NCI-H1930 (cell line): ENCODE measurements around the gene ANO4.
"Not testable (repeated sequence)": the region's sequence is repeated elsewhere in the genome, so short reads cannot be mapped to it uniquely, and the experiment has no call there.

ENCODE experiments used
- DNase-seq, 2 experiments: peaks; one replicate each; lab custom pipeline; 2025; lab: John Stamatoyannopoulos, UW

The ANO4 gene

GRCh38 chr12:101044512-101045059 is 250.0 kb downstream of the ANO4 start:
- no peak for DNase-seq

DNA sequence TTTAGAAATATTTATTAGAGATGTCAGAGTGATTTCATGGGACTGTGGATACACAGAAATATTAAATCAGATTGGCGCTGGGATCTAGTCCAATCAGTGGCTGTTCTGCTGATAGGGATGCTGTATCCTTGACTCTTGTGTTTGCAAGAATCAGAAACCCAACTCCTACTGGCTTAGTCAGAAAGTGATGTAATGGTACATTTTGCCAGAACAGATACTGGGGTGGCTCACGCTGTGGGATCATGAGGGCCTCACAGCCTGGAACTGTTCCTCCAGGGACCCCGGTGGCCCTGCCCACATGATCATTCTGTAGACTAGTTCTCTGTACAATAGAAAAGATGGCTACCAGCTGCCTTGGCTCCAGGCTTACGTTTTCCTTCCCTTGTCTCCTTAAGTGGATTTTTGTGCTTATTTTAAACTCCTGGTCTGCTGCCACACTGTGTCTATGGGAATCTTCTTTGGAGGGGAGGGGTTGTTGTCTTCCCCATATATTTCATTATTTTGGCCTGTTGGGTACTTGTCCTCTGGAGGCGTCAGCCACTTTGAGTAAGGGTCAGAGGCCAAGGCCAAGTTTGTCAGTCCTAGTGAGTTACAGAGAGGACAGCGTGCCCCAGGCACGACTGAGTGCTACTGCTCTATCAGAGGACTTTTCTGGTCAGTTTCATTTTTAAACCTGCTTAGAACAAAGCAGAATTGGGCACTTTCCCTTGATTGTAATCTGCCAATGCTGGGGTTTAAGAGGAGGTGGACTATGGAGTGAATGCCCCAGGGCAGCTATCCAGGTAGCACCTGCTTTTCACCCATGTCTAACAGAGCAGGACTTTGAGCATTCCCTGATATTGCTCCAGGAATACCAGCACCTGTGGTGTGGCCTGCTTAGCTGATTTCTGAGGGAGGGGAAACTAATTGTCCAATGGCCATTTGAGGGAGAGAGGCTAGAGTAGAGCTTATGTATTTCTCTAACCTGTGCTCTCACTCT is 251.2 kb downstream of the ANO4 start:
- no peak for DNase-seq

DNA sequence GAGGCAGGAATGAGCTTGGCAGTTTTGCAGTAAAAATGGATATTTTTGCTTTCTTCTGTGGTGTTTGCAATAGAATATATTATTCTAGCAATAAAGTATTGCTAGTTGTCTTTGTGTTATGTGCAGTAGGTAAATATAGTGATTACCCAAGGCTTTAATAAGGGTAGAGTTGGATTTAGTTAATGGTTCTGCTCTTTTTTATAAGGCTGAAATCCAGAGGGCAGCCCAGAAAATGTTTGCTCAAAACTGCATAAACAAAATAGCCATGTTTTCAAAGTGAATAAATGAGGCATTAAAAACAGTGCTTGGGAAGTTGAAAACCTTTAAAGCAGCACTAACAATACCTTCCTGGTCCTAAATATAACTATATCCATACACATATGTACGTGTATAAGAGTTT is 253.1 kb downstream of the ANO4 start:
- DNase-seq: no peak

DNA sequence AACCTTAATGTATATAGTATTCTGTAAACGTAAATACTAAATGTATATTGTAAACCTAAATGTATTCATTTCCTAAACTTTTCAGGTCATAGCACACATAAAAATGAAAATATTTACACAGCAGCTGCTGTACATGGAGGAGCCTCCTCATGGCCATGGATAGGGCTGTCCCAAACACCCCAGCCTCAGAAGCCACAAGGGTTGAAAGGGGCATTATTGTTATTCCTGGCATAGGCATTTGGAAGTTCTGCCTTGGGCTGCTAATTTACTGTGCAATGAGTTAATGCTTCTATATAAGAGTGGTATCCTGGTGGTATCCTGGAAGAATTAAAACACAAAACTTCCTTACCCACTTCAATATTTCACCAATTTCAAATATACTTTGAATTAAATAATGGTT is 256.1 kb downstream of the ANO4 start:
- no peak for DNase-seq

DNA sequence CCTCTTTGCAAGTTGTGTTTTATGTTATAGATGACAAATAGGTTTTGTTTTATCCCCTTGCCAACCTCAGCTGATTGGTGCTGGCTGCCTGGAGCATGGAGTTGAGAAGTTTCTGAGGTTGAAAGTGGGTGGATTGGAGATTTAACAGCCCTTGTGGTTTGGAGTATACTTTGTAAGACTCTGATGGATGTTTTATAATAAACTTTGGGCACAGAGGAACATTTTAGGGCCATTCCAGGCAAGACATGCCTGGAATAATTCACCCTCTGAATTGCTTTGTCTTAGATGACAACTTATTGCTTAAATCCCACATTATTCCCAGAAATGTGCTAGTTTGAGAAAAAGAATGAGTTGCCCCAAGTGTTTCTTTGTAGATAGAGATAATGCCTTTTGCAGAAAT is 256.6 kb downstream of the ANO4 start:
- no peak for DNase-seq

DNA sequence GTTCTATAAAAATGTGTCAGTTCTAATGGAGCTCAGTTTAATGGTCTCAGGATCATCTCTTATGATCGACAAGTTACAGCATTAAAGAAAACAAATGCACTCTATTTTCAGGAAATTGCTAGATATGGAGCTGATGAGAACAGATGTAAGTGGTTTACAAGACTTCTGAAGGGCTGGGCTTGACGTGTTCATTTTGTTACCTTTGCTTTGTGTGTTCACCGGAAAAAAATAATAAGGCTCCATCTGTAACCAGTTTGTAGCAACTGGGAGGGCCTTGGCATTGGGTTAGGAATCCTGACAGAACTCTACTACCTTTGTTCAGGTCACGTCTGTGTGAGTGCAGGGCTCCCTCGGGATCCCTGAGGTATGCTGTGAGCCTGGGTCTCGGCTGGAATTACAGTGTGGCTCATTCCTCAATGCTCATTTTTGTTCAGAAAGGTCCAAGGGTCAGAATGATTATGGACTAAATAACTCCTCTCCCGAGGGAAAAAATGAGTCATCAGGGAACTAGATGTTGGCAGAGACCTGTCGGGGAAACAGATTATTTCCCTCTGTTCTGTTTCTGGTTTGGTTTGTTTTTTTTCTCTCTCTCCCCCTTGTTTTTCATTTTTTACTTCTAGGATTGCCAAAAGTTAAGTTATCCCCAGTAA is 257.4 kb downstream of the ANO4 start:
- DNase-seq: no peak

DNA sequence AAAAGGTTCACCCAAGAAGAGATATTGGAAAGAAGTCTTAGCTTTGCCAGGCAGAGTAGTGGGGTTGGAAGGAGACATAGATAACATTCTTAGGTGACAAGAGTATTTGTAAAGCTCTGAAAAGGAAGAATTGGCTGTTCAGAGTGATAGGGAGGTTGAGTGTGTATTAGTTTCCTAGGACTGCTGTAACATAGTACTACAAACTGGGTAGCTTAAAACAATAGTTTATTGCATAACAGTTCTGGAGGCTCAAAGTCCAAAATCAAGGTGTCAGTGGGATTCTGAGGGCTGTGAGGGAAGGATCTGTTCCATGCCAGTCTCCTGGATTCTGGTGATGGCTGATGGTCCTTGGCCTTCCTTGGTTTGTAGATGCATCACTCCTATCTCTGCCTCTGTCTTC is 258.6 kb downstream of the ANO4 start:
- DNase-seq: no peak

- DNase-seq: no peak
Observed at GRCh38 chr12:101055940-101056339, 261.4 kb downstream of the ANO4 start.

DNA sequence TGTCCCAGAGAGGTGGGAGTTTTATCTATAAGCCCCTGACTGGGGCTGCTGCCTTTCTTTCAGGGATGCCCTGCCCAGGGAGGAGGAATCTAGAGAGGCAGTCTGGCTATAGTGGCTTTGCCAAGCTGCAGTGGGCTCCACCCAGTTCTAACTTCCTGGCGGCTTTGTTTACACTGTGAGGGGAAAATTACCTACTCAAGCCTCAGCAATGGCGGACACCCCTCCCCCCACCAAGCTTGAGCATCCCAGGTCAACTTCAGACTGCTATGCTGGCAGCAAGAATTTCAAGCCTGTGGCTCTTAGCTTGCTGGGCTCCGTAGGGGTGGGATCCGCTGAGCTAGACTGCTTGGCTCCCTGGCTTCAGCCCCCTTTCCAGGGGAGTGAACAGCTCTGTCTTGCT is 267.9 kb downstream of the ANO4 start:
- DNase-seq: not testable (repeated sequence)

- no peak for DNase-seq
Observed at GRCh38 chr12:101064721-101065120, 270.1 kb downstream of the ANO4 start.

DNA sequence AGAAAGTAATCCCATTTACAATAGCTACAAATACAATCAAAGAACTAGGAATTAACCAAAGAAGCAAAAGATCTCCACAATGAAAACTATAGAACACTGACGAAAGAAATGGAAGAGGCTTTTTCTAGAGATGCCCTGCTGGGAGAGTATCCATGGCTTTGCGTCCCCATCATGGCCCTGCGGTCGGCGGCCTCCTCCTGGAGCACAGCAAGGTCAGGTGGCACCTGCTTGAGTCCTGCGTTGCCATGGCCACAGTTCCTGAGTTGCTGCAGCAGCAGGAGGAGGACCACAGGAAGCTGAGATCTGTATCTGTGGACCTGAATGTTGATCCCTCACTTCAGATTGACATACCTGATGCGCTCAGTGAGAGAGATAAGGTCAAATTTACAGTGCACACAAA is 271.9 kb downstream of the ANO4 start:
- DNase-seq: no peak

- DNase-seq: no peak
Observed at GRCh38 chr12:101068402-101068801, 273.8 kb downstream of the ANO4 start.

- DNase-seq: no peak
Observed at GRCh38 chr12:101068836-101069235, 274.3 kb downstream of the ANO4 start.

- no peak for DNase-seq
Observed at GRCh38 chr12:101074940-101075680, 280.5 kb downstream of the ANO4 start.

DNA sequence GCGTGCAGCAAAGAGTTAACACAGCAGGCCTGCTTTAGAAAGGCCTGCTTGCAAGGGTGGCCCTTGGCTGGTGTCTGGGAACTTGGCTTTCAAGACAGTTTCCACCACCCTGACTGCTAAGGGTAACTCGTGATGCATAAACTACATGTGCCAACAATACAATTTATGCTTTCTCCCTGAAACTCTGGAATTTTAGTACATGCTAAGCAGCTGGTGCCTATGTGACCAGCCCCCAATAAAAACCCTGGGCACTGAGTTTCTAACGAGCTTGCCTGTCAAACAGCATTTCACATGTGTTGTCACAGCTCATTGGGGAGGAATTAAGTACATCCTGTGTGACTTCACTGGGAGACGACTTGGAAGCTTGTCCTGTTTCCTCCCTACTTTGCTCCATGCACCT is 282.3 kb downstream of the ANO4 start:
- DNase-seq: no peak

DNA sequence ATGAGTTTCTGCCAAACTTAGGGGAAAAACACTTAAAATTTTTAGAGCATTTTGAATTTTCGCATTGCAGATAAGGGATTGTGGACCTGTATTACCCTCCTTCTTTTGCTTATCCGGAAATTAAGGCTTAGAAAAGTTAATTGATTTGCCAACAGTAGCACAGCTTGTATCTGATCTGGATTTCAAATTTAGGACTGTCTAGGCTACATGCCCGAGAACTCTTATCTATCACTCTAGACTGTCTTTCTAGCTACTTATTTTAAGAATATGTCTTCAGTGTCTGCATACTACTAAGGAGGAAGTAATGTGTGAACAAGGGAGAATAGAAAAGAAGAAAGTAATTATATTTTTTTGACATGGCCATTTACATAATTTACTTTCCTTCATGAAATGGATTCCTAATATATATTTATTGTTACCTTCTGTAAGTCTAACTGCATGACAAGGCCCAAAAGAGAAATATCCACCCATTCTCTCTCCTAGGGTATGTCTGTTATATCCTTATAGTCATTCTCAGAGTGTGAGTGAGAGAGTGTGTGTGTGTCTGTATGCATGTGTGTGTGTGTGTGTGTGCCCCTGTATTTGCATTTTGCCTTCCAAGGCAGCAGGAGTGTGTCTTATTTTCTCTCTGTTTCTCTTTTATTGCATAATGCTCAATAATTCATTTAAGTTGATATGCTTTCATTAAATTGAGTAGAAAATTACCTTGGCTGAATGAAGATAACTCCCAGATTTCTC is 283.4 kb downstream of the ANO4 start:
- no peak for DNase-seq

DNA sequence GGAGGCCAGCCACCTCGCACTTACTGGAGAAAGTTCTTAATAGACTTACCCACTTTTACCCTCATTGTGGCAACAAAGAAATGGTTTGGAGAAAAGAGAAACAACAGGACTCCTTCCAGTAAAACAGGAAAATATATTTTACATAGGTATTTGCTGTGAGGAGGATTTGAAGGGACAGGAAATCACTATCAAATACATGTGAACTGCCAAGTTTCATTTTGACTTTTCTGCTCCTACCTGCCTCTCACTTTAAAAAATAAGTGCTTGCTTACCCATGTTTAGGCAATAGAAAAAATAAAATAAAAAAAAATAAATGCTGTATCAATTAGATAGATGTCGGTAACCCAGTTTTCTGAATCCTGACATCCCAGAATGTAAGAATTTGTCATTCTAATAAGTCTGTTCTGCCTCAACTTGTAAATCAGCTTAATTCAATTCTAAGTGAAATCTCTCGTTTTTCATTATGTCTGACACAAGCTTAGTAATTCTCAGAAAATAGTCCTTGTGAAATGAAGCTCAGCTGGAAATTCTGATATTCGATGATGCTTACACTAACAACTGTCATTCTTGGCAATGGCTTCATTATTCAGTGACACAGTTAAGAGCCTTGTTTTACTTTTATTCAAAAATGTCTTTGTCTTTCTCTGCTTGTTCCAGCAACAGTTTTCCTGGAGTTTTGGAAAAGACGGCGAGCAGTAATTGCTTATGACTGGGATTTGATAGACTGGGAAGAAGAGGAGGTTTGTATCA is 284.1 kb downstream of the ANO4 start:
- DNase-seq: no peak

GRCh38 chr12:101082706-101083105 is 288.1 kb downstream of the ANO4 start:
- DNase-seq: no peak

DNA sequence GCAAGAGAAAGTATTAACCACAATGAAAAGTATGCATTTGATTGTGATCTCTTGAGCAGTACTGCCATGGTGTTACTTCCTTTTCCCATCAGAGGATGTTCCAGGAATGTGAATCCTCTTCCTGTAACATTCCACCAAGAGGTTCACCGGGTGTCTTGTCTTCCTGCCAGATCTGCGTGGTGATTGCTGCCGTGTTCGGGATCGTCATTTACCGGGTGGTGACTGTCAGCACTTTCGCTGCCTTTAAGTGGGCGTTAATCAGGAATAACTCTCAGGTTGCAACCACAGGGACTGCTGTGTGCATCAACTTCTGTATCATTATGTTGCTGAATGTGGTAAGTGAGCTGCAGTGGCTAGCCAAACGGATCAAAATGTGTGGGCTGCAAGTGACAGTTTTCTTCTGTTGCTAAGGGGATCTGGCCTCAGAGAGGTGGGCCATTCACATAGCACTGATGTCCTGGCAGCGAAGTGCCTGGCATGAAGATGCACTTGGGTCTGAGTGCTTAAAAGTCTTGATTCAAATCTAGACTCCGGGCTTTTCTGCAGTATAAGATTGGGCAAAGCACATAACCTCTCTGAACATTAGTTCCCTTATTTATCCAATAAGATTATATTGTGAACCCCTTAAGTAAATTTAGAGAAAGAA is 292.0 kb downstream of the ANO4 start:
- DNase-seq: no peak

GRCh38 chr12:101087920-101088319 is 293.3 kb downstream of the ANO4 start:
- no peak for DNase-seq
